ENCODE results near the gene MEF2D.

The MEF2D gene

GRCh38 chr1:156445789-156446263 is 54.7 kb downstream of the MEF2D start (continued):
- no peak for TF ChIP-seq POU6F1 (CRISPR knock-in tag; IDR thresholded peaks at IDR 0.05; ENCODE audit: borderline replicate concordance, low read depth)
- TF ChIP-seq ZFP3 (CRISPR knock-in tag; IDR thresholded peaks at IDR 0.05): no peak
- TF ChIP-seq TOX (CRISPR knock-in tag; IDR thresholded peaks at IDR 0.05; ENCODE audit: borderline replicate concordance): no peak
- no peak for TF ChIP-seq ZNF70 (CRISPR knock-in tag; IDR thresholded peaks at IDR 0.05)
- TF ChIP-seq ZNF565 (CRISPR knock-in tag; conservative IDR thresholded peaks at IDR 0.05; ENCODE audit: low read depth): no peak
- TF ChIP-seq SNAI2 (CRISPR knock-in tag; IDR thresholded peaks at IDR 0.05): no peak
- no peak for TF ChIP-seq ZC3H10 (CRISPR knock-in tag; IDR thresholded peaks at IDR 0.05)
- no peak for TF ChIP-seq TCF4 (CRISPR knock-in tag; IDR thresholded peaks at IDR 0.05; ENCODE audit: borderline replicate concordance)
- no peak for TF ChIP-seq BACH2 (CRISPR knock-in tag; IDR thresholded peaks at IDR 0.05; ENCODE audit: borderline replicate concordance)
- no peak for TF ChIP-seq CREB5 (CRISPR knock-in tag; IDR thresholded peaks at IDR 0.05; ENCODE audit: low read depth)

- ATAC-seq: peak; percentile 38
- TF ChIP-seq ZFP30 (CRISPR knock-in tag; IDR thresholded peaks at IDR 0.05) (no peak), GLIS3 (CRISPR knock-in tag; IDR thresholded peaks at IDR 0.05) (no peak), ZNF70 (CRISPR knock-in tag; IDR thresholded peaks at IDR 0.05) (no peak), CSRNP3 (CRISPR knock-in tag; IDR thresholded peaks at IDR 0.05) (no peak), ZNF8 (CRISPR knock-in tag; IDR thresholded peaks at IDR 0.05) (no peak), CSDC2 (CRISPR knock-in tag; IDR thresholded peaks at IDR 0.05) (no peak), PATZ1 (CRISPR knock-in tag; IDR thresholded peaks at IDR 0.05; ENCODE audit: borderline replicate concordance) (no peak), RARB (CRISPR knock-in tag; IDR thresholded peaks at IDR 0.05) (no peak), TCF4 (CRISPR knock-in tag; IDR thresholded peaks at IDR 0.05; ENCODE audit: borderline replicate concordance) (no peak), ZC3H10 (CRISPR knock-in tag; IDR thresholded peaks at IDR 0.05) (no peak), ISL1 (CRISPR knock-in tag; IDR thresholded peaks at IDR 0.05) (no peak), TSHZ2 (CRISPR knock-in tag; IDR thresholded peaks at IDR 0.05) (no peak)
These were observed 56.1 kb downstream of the MEF2D start for GRCh38 chr1:156444407-156445001.

GRCh38 chr1:156443286-156443685 is 57.3 kb downstream of the MEF2D start:
- ATAC-seq: no peak
- TF ChIP-seq ZNF8 (CRISPR knock-in tag; IDR thresholded peaks at IDR 0.05) (no peak), GLIS3 (CRISPR knock-in tag; IDR thresholded peaks at IDR 0.05) (no peak), ZFP30 (CRISPR knock-in tag; IDR thresholded peaks at IDR 0.05) (no peak), ARNTL (CRISPR knock-in tag; IDR thresholded peaks at IDR 0.05; ENCODE audit: borderline replicate concordance, low read depth) (no peak), ZFP3 (CRISPR knock-in tag; IDR thresholded peaks at IDR 0.05) (no peak), CREB5 (CRISPR knock-in tag; IDR thresholded peaks at IDR 0.05; ENCODE audit: low read depth) (no peak), TOX (CRISPR knock-in tag; IDR thresholded peaks at IDR 0.05; ENCODE audit: borderline replicate concordance) (no peak), PPARA (CRISPR knock-in tag; IDR thresholded peaks at IDR 0.05; ENCODE audit: borderline replicate concordance) (no peak), SNAI2 (CRISPR knock-in tag; IDR thresholded peaks at IDR 0.05) (no peak), OSR1 (CRISPR knock-in tag; IDR thresholded peaks at IDR 0.05) (no peak)
